SH-SY5Y (cell line): ENCODE measurements around the gene RHOC.

ENCODE experiments used
- GATA2 ChIP-seq: IDR thresholded peaks from 2 replicates; pipeline ENCODE4 v1.6.1; 2011; ENCODE audit warnings: mild to moderate bottlenecking, low read depth, low read length
- GATA3 ChIP-seq: IDR thresholded peaks from 2 replicates; pipeline ENCODE4 v1.6.1; 2011; ENCODE audit warnings: low read depth, mild to moderate bottlenecking, low read length, moderate library complexity

Gene RHOC

GRCh38 chr1:112720800-112721199, 13.9 kb upstream of the RHOC start:
- TF ChIP-seq GATA2 (no peak), GATA3 (no peak)

- TF ChIP-seq GATA3 (no peak), GATA2 (no peak)
These were observed 12.8 kb upstream of the RHOC start for GRCh38 chr1:112719706-112720105.

GRCh38 chr1:112718691-112719418, 11.9 kb upstream of the RHOC start:
- no peak for TF ChIP-seq GATA3
- no peak for TF ChIP-seq GATA2

GRCh38 chr1:112717263-112717873, 10.4 kb upstream of the RHOC start:
- TF ChIP-seq GATA2, result no peak

GRCh38 chr1:112716133-112716720, 9.3 kb upstream of the RHOC start:
- TF ChIP-seq GATA2, result no peak
- no peak for TF ChIP-seq GATA3

- TF ChIP-seq GATA3, result no peak
- TF ChIP-seq GATA2, result no peak
These were observed 8.5 kb upstream of the RHOC start, which contains the start of gene PPM1J for GRCh38 chr1:112715264-112716053. TSS of gene PPM1J (minus strand) at chr1:112715332. CDS start at chr1:112715301, 31 bp downstream.

- TF ChIP-seq GATA2 (no peak), GATA3 (no peak)
These were observed 7.7 kb upstream of the RHOC start for GRCh38 chr1:112714313-112715263.

- TF ChIP-seq GATA3 (no peak), GATA2 (no peak)
These were observed 6.8 kb upstream of the RHOC start for GRCh38 chr1:112713466-112714312.

GRCh38 chr1:112712701-112713128, 5.8 kb upstream of the RHOC start:
- TF ChIP-seq GATA3 (no peak), GATA2 (no peak)

- TF ChIP-seq GATA2 (no peak), GATA3 (no peak)
These were observed 5.3 kb upstream of the RHOC start for GRCh38 chr1:112712191-112712590.

GRCh38 chr1:112711670-112712069, 4.7 kb upstream of the RHOC start:
- no peak for TF ChIP-seq GATA2
- no peak for TF ChIP-seq GATA3

- TF ChIP-seq GATA2, result no peak
- no peak for TF ChIP-seq GATA3
These were observed 4.1 kb upstream of the RHOC start for GRCh38 chr1:112711041-112711440.

GRCh38 chr1:112710586-112710985, 3.7 kb upstream of the RHOC start:
- no peak for TF ChIP-seq GATA3
- TF ChIP-seq GATA2, result no peak

GRCh38 chr1:112710159-112710558, 3.2 kb upstream of the RHOC start:
- TF ChIP-seq GATA3 (no peak), GATA2 (no peak)
